DMS53 treated with DMSO at 0.1 percent for 48 hours (cell line): ENCODE measurements around the gene TRIO.
"Not testable (repeated sequence)": the region's sequence is repeated elsewhere in the genome, so short reads cannot be mapped to it uniquely, and the experiment has no call there.

Experiments used
- DNase-seq: peaks from one replicate; lab custom pipeline; 2025; ENCODE audit not compliant: unreplicated experiment; lab: John Stamatoyannopoulos, UW

Gene TRIO

DNA sequence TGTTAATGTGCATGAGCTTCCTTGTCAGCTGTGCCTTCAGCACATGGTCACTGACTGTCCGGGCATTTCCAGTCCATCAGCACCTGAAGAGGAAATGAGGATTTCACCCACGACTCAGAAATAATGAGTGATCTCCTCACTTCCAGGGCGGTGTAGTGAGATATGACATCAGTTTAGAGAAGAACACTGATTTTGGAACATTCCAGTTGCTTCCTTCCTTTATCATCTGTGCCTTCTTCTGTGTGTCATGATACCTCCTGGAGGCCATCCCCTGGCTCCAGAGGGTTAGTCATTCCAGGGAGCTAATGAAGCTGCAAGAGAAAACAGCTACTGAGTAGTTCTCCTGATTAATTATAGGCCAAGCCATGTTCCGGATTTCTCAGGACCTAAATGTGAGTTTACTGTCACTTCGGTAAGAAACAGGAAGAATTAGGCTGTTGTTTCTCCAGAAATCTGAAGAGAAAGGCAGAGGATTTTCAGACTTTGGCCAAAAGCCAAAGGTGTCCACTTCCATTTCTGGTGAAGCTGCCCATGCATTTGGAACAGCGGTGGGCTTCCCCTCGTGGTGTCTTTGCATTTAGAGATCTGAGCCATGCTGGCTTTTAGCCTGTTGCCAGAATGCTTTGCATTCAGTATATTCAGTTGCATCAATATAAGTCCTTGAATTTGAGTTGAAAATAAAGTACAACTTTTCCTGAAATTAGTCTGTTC, 277.1 kb downstream of the TRIO start:
- DNase-seq: no peak

DNA sequence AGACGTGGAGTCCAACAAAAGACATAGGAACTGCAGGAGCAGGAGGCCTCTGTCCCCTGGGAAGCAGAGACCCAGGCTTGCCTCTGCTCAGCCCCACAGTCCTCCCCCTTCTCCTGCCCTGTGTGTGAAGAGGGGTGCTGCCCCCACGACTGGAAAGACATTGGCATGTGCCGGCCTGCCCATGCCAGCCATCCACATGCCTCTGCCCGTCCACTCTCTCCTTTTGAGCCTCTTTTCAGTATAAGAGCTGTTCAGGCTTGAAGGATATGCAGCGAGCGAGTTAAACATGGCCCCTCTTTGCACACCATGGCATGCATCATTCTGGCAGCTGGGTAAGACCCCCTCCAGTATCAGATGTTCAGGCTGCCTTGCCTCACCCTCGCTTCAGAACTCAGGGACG, 278.7 kb downstream of the TRIO start:
- no peak for DNase-seq

DNA sequence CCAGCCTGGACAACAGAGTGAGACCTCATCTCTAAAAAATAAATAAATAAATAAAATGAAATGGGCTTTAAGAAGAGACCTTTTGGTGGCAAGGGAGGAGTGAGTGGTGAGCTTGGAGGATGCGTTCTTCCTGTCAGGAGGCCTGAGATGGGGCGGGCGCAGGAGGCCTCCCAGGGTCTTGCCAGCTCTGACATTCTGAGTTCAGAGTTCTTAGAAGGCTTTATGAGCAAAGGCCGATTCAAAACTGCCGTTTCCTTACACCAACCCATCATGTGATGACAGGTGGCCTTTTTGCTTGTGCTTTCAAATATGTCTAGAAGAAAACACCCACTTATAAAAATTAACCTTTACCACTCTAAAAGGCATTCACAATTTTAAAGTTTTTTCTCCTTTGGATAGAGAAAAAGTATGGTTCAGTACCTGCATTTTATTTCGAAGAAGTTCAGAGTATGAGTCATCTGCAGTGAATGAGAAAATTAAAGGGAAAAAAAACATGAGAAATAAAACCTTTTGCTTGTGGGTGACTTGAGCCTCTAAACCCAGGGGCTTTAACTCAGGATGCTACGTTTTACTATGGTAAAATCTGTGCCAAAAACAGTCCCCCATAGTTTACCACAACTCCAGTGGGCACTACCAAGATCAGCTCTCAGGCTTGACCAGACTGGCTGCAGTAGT, 281.0 kb downstream of the TRIO start:
- no peak for DNase-seq

GRCh38 chr5:14425559-14425958, 282.4 kb downstream of the TRIO start:
- no peak for DNase-seq

GRCh38 chr5:14426521-14426920, 283.4 kb downstream of the TRIO start:
- no peak for DNase-seq

GRCh38 chr5:14428302-14429081, 285.4 kb downstream of the TRIO start:
- DNase-seq: no peak

GRCh38 chr5:14429101-14430050, 286.2 kb downstream of the TRIO start:
- DNase-seq: no peak

DNA sequence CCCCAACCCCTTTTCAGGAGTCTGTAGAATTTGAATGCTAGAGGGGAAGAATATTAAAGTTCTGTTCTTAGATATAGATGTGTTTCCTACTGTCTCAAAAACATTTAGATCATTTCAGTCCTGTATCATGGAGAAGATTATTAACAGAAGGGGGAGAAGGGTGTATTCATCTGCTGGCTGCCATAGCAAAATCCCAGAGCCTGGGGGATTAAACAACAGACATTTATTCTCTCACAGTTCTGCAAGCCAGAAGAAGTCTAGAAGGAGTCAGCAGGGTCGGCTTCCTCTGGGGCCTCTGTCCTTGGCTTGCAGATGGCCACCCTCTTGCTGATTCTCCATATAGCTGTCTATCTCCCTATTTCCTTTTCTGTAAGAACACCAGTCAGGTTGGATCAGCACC, 288.4 kb downstream of the TRIO start:
- no peak for DNase-seq

GRCh38 chr5:14432931-14433589, 289.9 kb downstream of the TRIO start:
- DNase-seq: no peak

GRCh38 chr5:14435481-14435880, 292.3 kb downstream of the TRIO start:
- DNase-seq: no peak

DNA sequence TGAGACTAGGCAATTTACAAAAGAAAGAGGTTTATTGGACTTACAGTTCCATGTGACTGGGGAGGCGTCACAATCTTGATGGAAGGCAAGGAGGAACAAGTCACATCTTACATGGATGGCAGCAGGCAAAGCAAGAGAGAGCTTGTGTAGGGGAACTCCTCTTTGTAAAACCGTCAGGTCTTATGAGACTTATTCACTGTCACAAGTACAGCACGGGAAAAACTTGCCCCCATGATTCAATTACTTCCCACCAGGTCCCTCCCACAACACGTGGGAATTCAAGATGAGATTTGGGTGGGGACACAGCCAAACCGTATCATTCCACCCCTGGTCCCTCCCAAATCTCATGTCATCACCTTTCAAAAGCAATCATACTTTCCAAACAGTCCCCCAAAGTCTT, 293.0 kb downstream of the TRIO start:
- not testable (repeated sequence) for DNase-seq

DNA sequence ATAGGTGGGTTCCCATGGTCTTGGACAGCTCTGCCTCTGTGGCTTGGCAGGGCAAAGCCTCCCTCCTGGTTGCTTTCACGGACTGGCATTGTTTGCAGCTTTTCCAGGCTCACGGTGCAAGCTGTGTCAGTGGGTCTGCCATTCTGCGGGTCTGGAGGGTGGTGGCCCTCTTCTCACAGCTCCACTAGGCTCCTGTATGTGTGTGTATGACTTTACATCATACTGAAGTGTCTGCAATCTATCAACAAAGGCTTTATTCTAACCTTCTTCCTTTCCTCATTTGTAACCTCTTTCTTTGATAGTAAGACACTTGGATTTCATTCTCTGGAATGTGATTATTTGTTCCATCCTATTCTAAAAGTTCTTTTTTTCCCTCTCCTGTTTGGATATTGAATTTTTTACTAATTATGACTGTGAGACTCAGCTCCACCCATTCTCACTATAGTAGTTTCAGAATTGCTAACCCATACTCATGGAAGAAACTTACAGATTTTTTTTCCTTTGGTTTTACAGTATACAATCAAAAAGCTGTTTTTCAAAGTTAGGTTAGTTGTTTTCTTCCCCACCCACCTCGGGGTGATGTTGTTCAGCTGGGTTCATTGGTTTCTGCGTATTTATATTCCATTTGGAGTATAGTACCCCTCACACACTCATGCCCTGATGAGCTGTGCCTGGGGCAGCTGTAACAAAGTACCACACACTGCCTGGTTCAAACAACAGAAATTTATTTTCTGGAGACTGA, 293.8 kb downstream of the TRIO start:
- no peak for DNase-seq

DNA sequence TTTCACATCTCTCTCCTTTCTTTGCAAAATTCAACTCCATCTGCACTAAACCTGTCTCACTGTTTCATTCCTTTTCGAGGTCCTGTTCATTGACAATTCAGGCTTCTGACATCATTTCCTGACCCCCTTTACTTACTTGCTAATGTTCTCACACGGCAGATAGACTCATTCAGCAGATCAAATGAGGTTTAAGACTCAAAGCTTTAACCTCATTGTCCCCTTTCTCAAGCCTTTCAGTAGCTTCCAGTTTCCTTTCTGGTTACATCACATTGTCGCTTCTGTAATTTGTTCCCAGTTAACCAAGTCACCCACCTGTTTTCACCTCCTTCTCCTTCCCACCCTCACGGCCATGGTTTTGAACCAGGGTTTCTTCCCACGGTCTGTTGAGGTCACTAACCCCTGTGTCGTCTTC, 295.1 kb downstream of the TRIO start:
- no peak for DNase-seq

- no peak for DNase-seq
Measured at GRCh38 chr5:14439087-14439871, 296.1 kb downstream of the TRIO start.

DNA sequence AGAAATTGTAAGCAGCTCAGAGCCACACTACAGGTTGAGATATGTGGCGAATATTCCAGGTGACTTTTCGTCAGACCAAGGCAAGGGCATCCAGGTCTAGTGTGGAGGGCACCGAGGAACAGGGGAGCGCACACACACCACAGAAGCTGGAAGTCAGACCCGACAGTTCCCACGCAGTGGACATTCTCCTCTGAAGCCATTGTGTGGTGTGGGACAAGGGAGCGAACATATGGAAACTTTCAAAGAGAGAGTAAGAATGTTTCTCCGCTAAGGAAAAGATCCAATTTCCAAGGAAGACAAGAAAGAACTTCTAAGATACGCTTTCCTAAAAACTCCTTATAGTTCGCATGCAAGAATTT, 297.1 kb downstream of the TRIO start:
- no peak for DNase-seq

GRCh38 chr5:14440582-14441431, 297.7 kb downstream of the TRIO start:
- DNase-seq: no peak

- no peak for DNase-seq
Measured at GRCh38 chr5:14441641-14442040, 298.5 kb downstream of the TRIO start.

GRCh38 chr5:14442536-14442935, 299.4 kb downstream of the TRIO start:
- DNase-seq: no peak
